Uterus (tissue), 2 donors: ENCODE measurements around the gene RAP1A.

Experiments used
- POLR2A ChIP-seq, 2 donors: fragments of 450-650 bp; IDR thresholded peaks; one replicate each; pipeline ENCODE4 v1.6.1; 2016; ENCODE audit warnings: antibody characterized with exemption in 2 of 2, mild to moderate bottlenecking in 1 of 2, moderate library complexity in 1 of 2
- TF ChIP-seq, protein P1 (sequence below), 4 experiments: fragments of 200-600 bp in 2 of 4; fragments of 450-650 bp in 2 of 4; sonication (generic) in 2 of 4; IDR thresholded peaks; one replicate each; pipeline ENCODE4 v1.5.1; 2016 to 2019; ENCODE audit warnings: antibody characterized with exemption in 4 of 4, mild to moderate bottlenecking in 2 of 4, moderate library complexity in 1 of 4

DNA sequence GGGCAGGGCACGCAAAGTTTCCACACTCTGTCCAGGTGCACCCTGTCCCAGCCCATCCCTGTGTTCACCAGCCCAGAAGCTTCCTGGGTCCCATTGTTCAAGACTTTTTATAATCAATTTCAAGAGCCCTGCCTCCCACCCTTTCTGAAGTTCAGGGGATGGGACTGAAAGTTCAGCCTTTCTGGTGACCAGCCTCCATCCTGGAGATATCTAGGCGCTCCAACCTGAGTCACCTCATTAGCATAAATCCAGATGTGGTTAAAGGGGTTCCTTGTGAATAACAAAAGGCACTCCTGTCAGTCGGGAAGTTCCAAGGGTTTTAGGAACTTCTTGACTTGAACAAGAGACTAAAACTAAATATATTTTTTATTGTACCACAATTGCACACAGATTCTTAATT, 48.4 kb upstream of the RAP1A start:
- TF ChIP-seq, protein P1, sequence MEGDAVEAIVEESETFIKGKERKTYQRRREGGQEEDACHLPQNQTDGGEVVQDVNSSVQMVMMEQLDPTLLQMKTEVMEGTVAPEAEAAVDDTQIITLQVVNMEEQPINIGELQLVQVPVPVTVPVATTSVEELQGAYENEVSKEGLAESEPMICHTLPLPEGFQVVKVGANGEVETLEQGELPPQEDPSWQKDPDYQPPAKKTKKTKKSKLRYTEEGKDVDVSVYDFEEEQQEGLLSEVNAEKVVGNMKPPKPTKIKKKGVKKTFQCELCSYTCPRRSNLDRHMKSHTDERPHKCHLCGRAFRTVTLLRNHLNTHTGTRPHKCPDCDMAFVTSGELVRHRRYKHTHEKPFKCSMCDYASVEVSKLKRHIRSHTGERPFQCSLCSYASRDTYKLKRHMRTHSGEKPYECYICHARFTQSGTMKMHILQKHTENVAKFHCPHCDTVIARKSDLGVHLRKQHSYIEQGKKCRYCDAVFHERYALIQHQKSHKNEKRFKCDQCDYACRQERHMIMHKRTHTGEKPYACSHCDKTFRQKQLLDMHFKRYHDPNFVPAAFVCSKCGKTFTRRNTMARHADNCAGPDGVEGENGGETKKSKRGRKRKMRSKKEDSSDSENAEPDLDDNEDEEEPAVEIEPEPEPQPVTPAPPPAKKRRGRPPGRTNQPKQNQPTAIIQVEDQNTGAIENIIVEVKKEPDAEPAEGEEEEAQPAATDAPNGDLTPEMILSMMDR (IDR thresholded peaks at IDR 0.05), result no peak
- no peak for TF ChIP-seq POLR2A (IDR thresholded peaks at IDR 0.05)
